IMR-90 (cell line): ENCODE results near the gene GAPDH. TPM values are rescaled to one million over a fixed set of nuclear protein-coding genes. Genes with fewer than 3 reads are reported as not detected.

Experiments
- ATAC-seq: fragments of 200-7000 bp; cut with Tn5 transposase; 2 replicates; pipeline ENCODE4 v1.9.1; 2020; ENCODE audit warnings: low read depth, mild to moderate bottlenecking, moderate library complexity
- BruUV-seq: library from RNA; stranded (reverse); fragments of 400-500 nt; replicated peaks from 2 replicates; lab custom pipeline; 2021; lab: Mats Ljungman, UMichigan
- CTCF ChIA-PET: fragments of 300-600 bp; formaldehyde crosslinking; extraction: SDS; loops from one replicate; lab custom pipeline; 2021; ENCODE audit warnings: antibody characterized with exemption; lab: Yijun Ruan, JAX
- POLR2A ChIA-PET: fragments of 300-600 bp; sonication (Branson Sonifier 250); formaldehyde crosslinking; loops from one replicate; lab custom pipeline; 2022; ENCODE audit warnings: antibody characterized with exemption; ENCODE audit not compliant: unreplicated experiment; lab: Charles Lee
- DNase-seq: peaks from one replicate; pipeline ENCODE4 v3.0.0; 2013
- H2AFZ ChIP-seq: replicated peaks from 2 replicates; pipeline ENCODE3; 2013; ENCODE audit warnings: low read length, mild to moderate bottlenecking; ENCODE audit not compliant: poor library complexity
- H2AK5ac ChIP-seq: 2 replicates; pipeline ENCODE4 v1.6.1; 2013; ENCODE audit warnings: low read depth, low read length, inconsistent platforms
- H2AK9ac ChIP-seq: replicated peaks from 2 replicates; pipeline ENCODE3; 2013; ENCODE audit warnings: mild to moderate bottlenecking, low read depth, low read length, moderate library complexity; ENCODE audit not compliant: poor library complexity
- H2BK120ac ChIP-seq: 2 replicates; pipeline ENCODE4 v1.6.1; 2013; ENCODE audit warnings: low read depth, low read length, inconsistent platforms
- H2BK15ac ChIP-seq: 3 replicates; pipeline ENCODE4 v1.6.1; 2013; ENCODE audit warnings: low read depth, low read length, inconsistent platforms
- H2BK20ac ChIP-seq: 2 replicates; pipeline ENCODE4 v1.6.1; 2013; ENCODE audit warnings: low read depth, mild to moderate bottlenecking, inconsistent platforms, low read length, moderate library complexity
- H2BK5ac ChIP-seq: 2 replicates; pipeline ENCODE4 v1.6.1; 2013; ENCODE audit warnings: mild to moderate bottlenecking, low read depth, low read length, inconsistent platforms; ENCODE audit not compliant: poor library complexity, severe bottlenecking
- H3K14ac ChIP-seq: replicated peaks from 2 replicates; pipeline ENCODE4 v1.6.1; 2013; ENCODE audit warnings: low read depth, low read length, inconsistent platforms
- H3K18ac ChIP-seq: 2 replicates; pipeline ENCODE4 v1.6.1; 2013; ENCODE audit warnings: low read depth, low read length, control low read depth
- H3K23ac ChIP-seq: 2 replicates; pipeline ENCODE4 v1.6.1; 2013; ENCODE audit warnings: low read depth, low read length, inconsistent platforms
- H3K27ac ChIP-seq: 2 replicates; pipeline ENCODE4 v1.5.1; 2013; ENCODE audit warnings: mild to moderate bottlenecking, control low read depth, low read length; ENCODE audit not compliant: insufficient read depth
- H3K27me3 ChIP-seq: 2 replicates; pipeline ENCODE4 v1.6.1; 2013; ENCODE audit warnings: low read length; ENCODE audit not compliant: control insufficient read depth, insufficient read depth
- H3K36me3 ChIP-seq: 2 replicates; pipeline ENCODE4 v1.6.1; 2013; ENCODE audit warnings: low read length, mixed read lengths; ENCODE audit not compliant: control insufficient read depth, insufficient read depth
- H3K4ac ChIP-seq: 2 replicates; pipeline ENCODE4 v1.6.1; 2013; ENCODE audit warnings: low read depth, low read length, inconsistent platforms
- H3K4me1 ChIP-seq: 2 replicates; pipeline ENCODE4 v1.6.1; 2013; ENCODE audit warnings: low read length, mixed read lengths; ENCODE audit not compliant: control insufficient read depth, insufficient read depth
- H3K4me2 ChIP-seq: 2 replicates; pipeline ENCODE4 v1.6.1; 2013; ENCODE audit warnings: low read depth, mild to moderate bottlenecking, control low read depth, low read length, moderate library complexity
- H3K4me3 ChIP-seq: 2 replicates; pipeline ENCODE4 v1.5.1; 2013; ENCODE audit warnings: low read depth, mild to moderate bottlenecking, control low read depth, low read length, moderate library complexity; ENCODE audit not compliant: insufficient read depth
- H3K56ac ChIP-seq: 2 replicates; pipeline ENCODE4 v1.6.1; 2013; ENCODE audit warnings: low read length, inconsistent platforms; ENCODE audit not compliant: insufficient read depth; ENCODE audit errors: extremely low read depth
- H3K79me1 ChIP-seq, 2 experiments: 2 replicates each; pipeline ENCODE4 v1.6.1; 2013; ENCODE audit warnings: low read length in 2 of 2, inconsistent platforms in 1 of 2, low read depth in 1 of 2
- H3K9ac ChIP-seq: 2 replicates; pipeline ENCODE4 v1.6.1; 2013; ENCODE audit warnings: low read depth, low read length, control low read depth
- H3K9me1 ChIP-seq: 2 replicates; pipeline ENCODE4 v1.6.1; 2013; ENCODE audit warnings: low read length, inconsistent platforms; ENCODE audit not compliant: insufficient read depth
- H3K9me3 ChIP-seq: 2 replicates; pipeline ENCODE4 v1.6.1; 2013; ENCODE audit warnings: low read length; ENCODE audit not compliant: control insufficient read depth, insufficient read depth
- H4K20me1 ChIP-seq: 2 replicates; pipeline ENCODE4 v1.6.1; 2013; ENCODE audit warnings: low read length, inconsistent platforms; ENCODE audit not compliant: insufficient read depth
- H4K5ac ChIP-seq: 2 replicates; pipeline ENCODE4 v1.6.1; 2013; ENCODE audit warnings: mild to moderate bottlenecking, low read depth, low read length, control low read depth
- H4K8ac ChIP-seq, 2 experiments: 2 replicates each; pipeline ENCODE4 v1.6.1; 2013; ENCODE audit warnings: low read depth in 2 of 2, low read length in 2 of 2, control low read depth in 1 of 2, inconsistent platforms in 1 of 2
- H4K91ac ChIP-seq: 2 replicates; pipeline ENCODE4 v1.6.1; 2013; ENCODE audit warnings: low read depth, low read length, inconsistent platforms; ENCODE audit not compliant: insufficient read depth
- BHLHE40 ChIP-seq: fragments of 150-350 bp; IDR thresholded peaks from 2 replicates; pipeline ENCODE4 v1.6.1; 2016; ENCODE audit warnings: mild to moderate bottlenecking, low read depth, low read length
- CEBPB ChIP-seq: IDR thresholded peaks from 2 replicates; pipeline ENCODE4 v1.6.1; 2012; ENCODE audit warnings: low read depth, low read length, improper control_type of control experiment
- CHD1 ChIP-seq: IDR thresholded peaks from 2 replicates; pipeline ENCODE4 v1.6.1; 2012; ENCODE audit warnings: low read depth, low read length, improper control_type of control experiment
- ELK1 ChIP-seq: fragments of 150-350 bp; IDR thresholded peaks from 2 replicates; pipeline ENCODE4 v1.6.1; 2016; ENCODE audit warnings: low read depth, mild to moderate bottlenecking, low read length, moderate library complexity, borderline replicate concordance
- FOS ChIP-seq: fragments of 150-350 bp; IDR thresholded peaks from 2 replicates; pipeline ENCODE4 v1.6.1; 2016; ENCODE audit warnings: low read depth, low read length
- MAFK ChIP-seq: IDR thresholded peaks from 2 replicates; pipeline ENCODE4 v1.6.1; 2012; ENCODE audit warnings: low read depth, low read length, improper control_type of control experiment
- MAZ ChIP-seq: IDR thresholded peaks from 2 replicates; pipeline ENCODE4 v1.6.1; 2012; ENCODE audit warnings: low read depth, mild to moderate bottlenecking, low read length, improper control_type of control experiment, moderate library complexity, borderline replicate concordance
- MXI1 ChIP-seq: IDR thresholded peaks from 2 replicates; pipeline ENCODE4 v1.6.1; 2012; ENCODE audit warnings: low read depth, mild to moderate bottlenecking, low read length, moderate library complexity, borderline replicate concordance
- NFE2L2 ChIP-seq: fragments of 150-350 bp; IDR thresholded peaks from 2 replicates; pipeline ENCODE4 v1.6.1; 2016; ENCODE audit warnings: low read depth, mild to moderate bottlenecking, low read length
- POLR2A ChIP-seq: IDR thresholded peaks from 2 replicates; pipeline ENCODE4 v1.6.1; 2012; ENCODE audit warnings: mild to moderate bottlenecking, low read depth, low read length
- RAD21 ChIP-seq: IDR thresholded peaks from 2 replicates; pipeline ENCODE4 v1.6.1; 2012; ENCODE audit warnings: low read length, improper control_type of control experiment
- RCOR1 ChIP-seq: IDR thresholded peaks from 2 replicates; pipeline ENCODE4 v1.6.1; 2012; ENCODE audit warnings: mild to moderate bottlenecking, low read length, improper control_type of control experiment; ENCODE audit not compliant: insufficient replicate concordance
- RFX5 ChIP-seq: IDR thresholded peaks from 2 replicates; pipeline ENCODE4 v1.8.0; 2012; ENCODE audit warnings: low read depth, mild to moderate bottlenecking, low read length, moderate library complexity
- SMC3 ChIP-seq: fragments of 150-350 bp; IDR thresholded peaks from 2 replicates; pipeline ENCODE4 v1.6.1; 2016; ENCODE audit warnings: low read depth, mild to moderate bottlenecking, antibody characterized with exemption, low read length, moderate library complexity
- USF2 ChIP-seq: fragments of 150-350 bp; IDR thresholded peaks from 2 replicates; pipeline ENCODE4 v1.6.1; 2017; ENCODE audit warnings: mild to moderate bottlenecking, antibody characterized with exemption, low read length, low read depth
- WGBS, 2 experiments: methylation state at CpG; one replicate each; pipeline versions ENCODE4 v1.1.5 to v1.1.7; 2013; ENCODE audit warnings: missing lambda C conversion rate in 2 of 2; ENCODE audit not compliant: insufficient read length in 1 of 2; ENCODE audit errors: extremely low coverage in 2 of 2; 5-methylcytosine and 5-hydroxymethylcytosine counted together
- dilution Hi-C: fragments of 300-500 bp; cut with HindIII; formaldehyde crosslinking; loops from one replicate; pipeline ENCODE4 v1.14.3; 2018; ENCODE audit warnings: low sequenced_read_pairs; ENCODE audit not compliant: unreplicated experiment
- in situ Hi-C: fragments of 300-500 bp; cut with MboI; formaldehyde crosslinking; loops from 3 replicates; pipeline ENCODE4 v1.14.3; 2019; ENCODE audit warnings: low sequenced_read_pairs, inconsistent platforms, mixed read lengths
- intact Hi-C: fragments of 100-400 bp; cut with micrococcal nuclease; formaldehyde crosslinking; loops from 2 replicates; pipeline ENCODE4 v1.10.0; 2022
- polyA plus RNA-seq, 3 experiments: library from polyadenylated mRNA; depleted of rRNA; stranded (reverse); fragments of >200 nt; gene quantifications; 2 replicates each; pipeline ENCODE4 v1.2.3, GENCODE V29; 2012; ENCODE audit warnings: low replicate concordance in 1 of 3
- total RNA-seq: library from RNA; depleted of rRNA; stranded (reverse); fragments of >200 nt; gene quantifications from 2 replicates; pipeline ENCODE4 v1.2.3, GENCODE V29; 2012

The GAPDH gene
- total and polyA plus RNA-seq, 2 of the 4 experiments (the other 2 are of a cell fraction), result 12,939 to 21,893 TPM

GRCh38 chr12:6523708-6524107 is 10.6 kb upstream of the GAPDH start:
- Histone ChIP-seq H3K27ac (no peak overlapping the region), H3K56ac (no peak overlapping the region), H4K5ac (no peak overlapping the region), H3K4me2 (no peak overlapping the region), H4K8ac (no peak overlapping the region), H3K79me1 (peaks cover 18 to 34% of the 10 kb centered on the region in 2 experiments), H4K91ac (no peak overlapping the region), H3K9ac (no peak overlapping the region), H3K36me3 (peaks cover 68% of the 10 kb centered on the region), H2BK120ac (no peak overlapping the region), H2AK5ac (no peak overlapping the region), H3K4ac (no peak overlapping the region), H3K4me3 (no peak overlapping the region), H2AK9ac (no peak overlapping the region), H2AFZ (no peak overlapping the region), H3K14ac (no peak overlapping the region), H3K9me3 (no peaks in the 10 kb centered on the region), H4K20me1 (no peaks in the 10 kb centered on the region), H3K9me1 (no peaks in the 10 kb centered on the region), H2BK15ac (no peak overlapping the region), H2BK20ac (no peak overlapping the region), H3K23ac (no peak overlapping the region), H3K18ac (no peak overlapping the region), H3K27me3 (no peaks in the 10 kb centered on the region), H2BK5ac (no peak overlapping the region), H3K4me1 (no peaks in the 10 kb centered on the region)
- dilution Hi-C loops (no loop called here), intact Hi-C loops (no loop called here), in situ Hi-C loops (no loop called here)
- no CpG with 5 or more reads among the region's 3 CpGs for WGBS, 2 experiments
- ATAC-seq (no peak), DNase-seq (no peak)
- ChIA-PET POLR2A (no interaction called here), CTCF (no interaction called here)
- no peak for TF ChIP-seq USF2
- TF ChIP-seq CEBPB, result no peak
- no peak for TF ChIP-seq ELK1
- no peak for TF ChIP-seq FOS
- TF ChIP-seq MXI1, result no peak
- TF ChIP-seq RAD21, result no peak
- TF ChIP-seq NFE2L2, result no peak
- TF ChIP-seq CHD1, result no peak
- TF ChIP-seq RCOR1, result no peak
- TF ChIP-seq SMC3, result no peak
- no peak for TF ChIP-seq RFX5
- no peak for TF ChIP-seq POLR2A
- no peak for TF ChIP-seq MAZ
- TF ChIP-seq MAFK, result no peak
- TF ChIP-seq BHLHE40, result no peak
- no TSS peak for BruUV-seq
